CD4-positive, alpha-beta T cell treated with Interleukin-1 beta for 1 hour (primary cell): Measurements from ENCODE around the gene ELL.

Experiments used
- DNase-seq, 2 donors: peaks; one replicate each; pipeline ENCODE4 v3.0.0-alpha.2; 2020 to 2022

ELL gene

GRCh38 chr19:18466354-18466753 is 55.5 kb downstream of the ELL start:
- DNase-seq, result no peak

DNA sequence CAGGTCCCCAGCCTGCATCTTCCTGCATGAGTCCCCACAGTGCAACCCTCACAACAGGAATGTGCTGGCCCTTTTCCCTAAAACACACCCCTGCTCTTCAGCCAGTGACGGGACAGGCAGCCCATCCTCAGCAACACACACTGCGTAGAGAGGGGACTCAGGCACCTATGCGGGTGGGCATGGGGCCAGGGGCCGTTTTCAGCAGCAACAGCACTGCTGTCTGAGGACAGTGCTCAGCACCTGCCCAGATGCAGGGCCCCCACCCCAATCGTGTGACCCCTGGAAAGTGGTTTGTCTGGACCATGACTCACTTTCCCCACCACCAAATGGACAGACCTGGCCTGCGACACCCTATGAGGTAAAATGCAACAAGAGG is 55.9 kb downstream of the ELL start:
- DNase-seq, result no peak

DNA sequence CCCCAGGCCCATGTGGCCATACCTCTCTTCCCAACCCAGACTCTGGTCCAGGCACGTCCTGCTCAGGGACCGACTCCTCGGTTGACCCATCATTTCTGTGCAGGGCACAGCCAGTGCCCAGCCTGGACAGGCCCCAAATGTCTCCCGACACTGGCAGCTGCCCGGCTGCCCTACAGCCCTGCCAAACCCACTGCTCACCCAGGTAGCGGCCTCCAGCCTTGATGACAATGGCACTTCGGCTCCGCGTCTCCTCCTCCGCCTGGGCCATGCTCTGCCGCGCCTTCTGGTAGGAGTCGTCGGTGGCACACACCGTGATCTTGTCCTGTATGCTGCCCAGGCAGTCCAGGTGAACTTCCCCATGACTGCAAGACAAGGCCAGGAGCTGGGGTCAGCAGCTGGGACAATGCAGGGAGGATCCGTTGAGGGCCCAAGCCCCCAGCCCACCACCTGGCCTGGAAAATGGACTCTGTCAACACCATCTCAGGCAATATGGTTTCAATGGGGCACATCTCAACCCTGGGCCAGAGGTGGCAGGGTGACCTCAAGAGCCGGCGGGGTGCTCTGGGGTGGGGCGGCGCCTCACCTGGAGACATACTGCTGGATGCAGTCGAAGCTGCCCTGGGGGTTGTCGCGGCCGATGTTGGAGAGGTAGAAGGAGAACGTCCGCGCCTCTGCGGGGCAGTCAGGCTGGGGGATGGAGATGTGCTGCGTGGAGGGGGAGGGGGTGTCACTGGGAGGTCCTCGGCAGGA is 56.5 kb downstream of the ELL start:
- DNase-seq, result no peak

DNA sequence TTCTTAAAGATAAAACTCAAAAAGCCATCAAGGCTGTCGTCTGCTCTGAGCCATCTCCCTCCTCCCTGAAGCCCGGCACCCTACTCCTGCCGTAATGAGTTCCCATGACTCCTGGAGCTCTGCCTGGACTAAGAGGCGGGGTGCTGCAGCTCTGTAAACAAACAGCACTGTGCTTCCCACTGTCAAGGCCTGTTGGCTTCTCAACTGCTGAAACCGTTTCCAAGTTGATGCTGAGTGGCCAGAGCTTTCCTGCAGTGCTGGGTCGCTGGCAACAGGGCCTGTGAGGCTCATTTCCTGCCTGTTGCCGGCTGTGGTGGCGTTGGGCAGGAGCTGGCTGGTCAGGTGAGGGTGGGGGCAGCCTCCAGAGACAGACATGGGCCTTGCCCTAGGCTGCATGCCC is 57.2 kb downstream of the ELL start:
- DNase-seq, result no peak

GRCh38 chr19:18461471-18461870 is 60.4 kb downstream of the ELL start:
- DNase-seq, result no peak

GRCh38 chr19:18460900-18461299 is 61.0 kb downstream of the ELL start:
- DNase-seq, result no peak

DNA sequence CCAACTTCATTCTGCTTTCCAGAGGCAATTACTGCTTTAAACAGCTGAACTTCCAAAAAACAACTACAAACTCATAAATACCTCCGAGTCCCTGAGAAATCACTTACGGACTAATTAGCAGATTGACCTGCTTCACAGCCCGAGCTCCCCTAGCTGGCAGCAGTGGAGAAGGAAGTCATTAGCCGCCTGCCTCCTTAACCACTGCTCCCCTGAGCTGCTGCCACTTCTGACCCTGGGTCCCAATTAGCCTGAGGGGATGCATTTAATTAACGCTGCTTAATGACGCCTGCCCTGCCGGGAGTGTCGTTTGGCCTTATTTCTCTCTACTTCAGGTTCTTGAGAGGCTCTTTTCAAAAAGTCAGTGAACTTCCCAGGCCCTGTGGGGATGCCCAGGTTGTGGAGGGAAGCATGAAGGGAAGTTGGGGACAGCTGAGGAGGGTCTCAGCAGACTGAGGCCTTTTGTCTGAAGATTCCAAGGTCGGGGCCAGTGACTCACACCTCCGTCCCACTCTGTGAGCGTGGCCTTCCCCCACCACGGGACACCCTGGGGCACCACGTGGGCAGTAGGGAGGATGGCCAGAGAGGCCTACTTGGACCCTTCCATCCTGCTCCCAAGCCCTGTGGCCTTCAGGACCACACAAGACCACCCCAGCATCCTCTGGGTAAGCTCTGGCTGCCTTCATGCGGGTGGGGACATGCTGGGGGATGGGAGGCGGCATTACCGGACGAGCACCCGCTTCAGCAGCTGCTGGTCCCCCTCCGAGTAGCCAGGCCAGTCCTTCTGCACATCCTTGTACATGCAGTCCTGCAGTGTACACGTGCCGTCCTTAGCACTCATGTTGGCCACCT is 64.2 kb downstream of the ELL start:
- DNase-seq, result no peak

DNA sequence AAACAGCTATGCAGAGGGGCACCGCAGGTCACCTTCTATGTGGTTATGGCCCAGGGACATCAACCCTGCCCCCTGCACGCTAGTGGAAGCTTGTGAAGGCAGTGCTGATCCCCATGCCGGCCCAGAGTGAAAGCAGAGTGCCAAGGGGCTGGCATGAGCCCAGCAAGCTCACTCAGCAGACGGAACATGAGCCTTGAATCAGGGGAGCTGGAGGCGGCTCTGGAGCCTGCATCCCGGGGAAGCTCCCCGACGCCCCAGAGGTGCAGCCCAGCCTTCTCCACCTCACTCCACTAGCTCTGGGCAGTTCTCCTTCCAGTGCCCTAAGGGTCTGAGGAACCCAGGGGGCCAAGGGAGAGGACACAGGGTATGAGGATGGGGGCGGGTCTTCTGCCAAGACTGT is 64.9 kb downstream of the ELL start:
- DNase-seq, result no peak

GRCh38 chr19:18456279-18456678 is 65.6 kb downstream of the ELL start:
- DNase-seq, result no peak

DNA sequence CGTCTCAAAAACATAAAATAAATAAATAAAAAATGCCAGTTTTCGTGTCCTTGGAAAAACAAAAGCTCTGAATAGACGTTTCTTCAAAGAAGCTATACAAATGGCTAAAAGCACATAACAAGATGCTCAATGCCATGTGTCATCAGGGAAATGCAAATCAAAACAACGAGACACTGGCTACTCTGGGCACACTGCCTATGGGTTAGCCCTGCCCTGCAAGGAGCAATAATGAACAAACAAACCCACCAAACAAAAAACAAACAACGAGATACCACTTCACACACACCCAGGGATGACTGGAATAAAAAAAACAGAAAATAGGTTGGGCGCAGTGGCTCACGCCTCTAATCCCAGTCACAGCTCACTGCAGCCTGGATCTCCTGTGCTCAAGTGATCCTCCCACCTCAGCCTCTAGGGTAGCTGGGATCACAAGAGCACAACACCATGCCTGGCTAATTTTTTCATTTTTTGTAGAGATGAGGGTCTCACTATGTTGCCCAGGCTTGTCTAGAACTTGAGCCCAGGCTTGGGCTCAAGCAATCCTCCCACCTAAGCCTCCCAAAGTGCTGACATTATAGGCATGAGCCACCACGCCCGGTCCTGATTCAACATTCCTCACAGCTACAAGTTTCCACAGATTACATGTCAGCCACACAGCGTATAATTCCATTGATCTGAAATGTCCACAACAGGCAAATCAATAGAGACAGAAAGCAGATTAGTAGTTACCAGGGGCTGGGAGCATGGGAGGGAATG is 68.4 kb downstream of the ELL start:
- no peak for DNase-seq

GRCh38 chr19:18452386-18452785 is 69.5 kb downstream of the ELL start:
- DNase-seq, result no peak

DNA sequence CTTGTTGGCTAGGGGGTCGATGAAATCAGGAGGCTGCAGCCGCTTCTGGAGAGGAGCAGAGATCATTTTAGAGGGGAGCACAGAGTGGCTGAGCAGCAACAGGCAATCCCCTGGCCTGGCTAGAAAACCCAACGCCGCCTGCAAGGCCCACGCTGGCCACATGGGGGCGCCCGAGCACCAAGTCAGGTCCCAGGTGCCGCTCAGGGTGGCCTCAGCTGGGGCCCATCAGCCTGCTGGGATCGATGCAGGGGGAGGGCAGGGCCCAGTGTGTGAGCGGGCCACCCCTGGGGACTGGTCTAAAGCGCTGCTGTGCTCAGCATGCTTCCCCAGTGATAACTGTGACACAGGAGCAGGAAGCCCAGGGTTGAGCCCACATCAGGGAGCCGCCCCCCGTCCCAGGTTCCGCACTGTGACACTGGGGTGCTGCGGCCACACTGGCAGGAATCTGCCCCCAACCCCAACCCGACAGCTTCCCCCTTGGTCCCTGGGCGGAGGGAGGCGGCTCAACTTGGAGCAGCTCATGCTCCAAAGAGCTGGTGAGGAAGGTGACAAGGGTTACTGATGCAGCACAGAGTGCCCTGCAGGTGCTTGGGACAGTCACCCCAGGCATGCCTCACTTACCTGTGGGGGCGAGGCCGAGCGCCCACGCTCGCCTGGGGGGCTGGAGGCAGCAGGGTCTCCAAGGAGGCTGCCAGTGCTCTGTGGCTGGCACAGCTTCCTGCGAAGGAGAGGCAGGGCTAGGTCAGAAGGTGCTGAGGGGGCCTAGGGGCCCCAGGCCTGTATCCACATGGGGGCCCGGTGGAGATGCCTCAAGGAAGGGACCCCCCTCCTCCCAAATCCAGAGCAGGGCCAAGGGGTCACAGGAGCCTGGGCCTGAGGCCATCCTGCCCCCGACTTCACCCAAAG is 70.7 kb downstream of the ELL start:
- peak; percentile 82 to 89 for DNase-seq

DNA sequence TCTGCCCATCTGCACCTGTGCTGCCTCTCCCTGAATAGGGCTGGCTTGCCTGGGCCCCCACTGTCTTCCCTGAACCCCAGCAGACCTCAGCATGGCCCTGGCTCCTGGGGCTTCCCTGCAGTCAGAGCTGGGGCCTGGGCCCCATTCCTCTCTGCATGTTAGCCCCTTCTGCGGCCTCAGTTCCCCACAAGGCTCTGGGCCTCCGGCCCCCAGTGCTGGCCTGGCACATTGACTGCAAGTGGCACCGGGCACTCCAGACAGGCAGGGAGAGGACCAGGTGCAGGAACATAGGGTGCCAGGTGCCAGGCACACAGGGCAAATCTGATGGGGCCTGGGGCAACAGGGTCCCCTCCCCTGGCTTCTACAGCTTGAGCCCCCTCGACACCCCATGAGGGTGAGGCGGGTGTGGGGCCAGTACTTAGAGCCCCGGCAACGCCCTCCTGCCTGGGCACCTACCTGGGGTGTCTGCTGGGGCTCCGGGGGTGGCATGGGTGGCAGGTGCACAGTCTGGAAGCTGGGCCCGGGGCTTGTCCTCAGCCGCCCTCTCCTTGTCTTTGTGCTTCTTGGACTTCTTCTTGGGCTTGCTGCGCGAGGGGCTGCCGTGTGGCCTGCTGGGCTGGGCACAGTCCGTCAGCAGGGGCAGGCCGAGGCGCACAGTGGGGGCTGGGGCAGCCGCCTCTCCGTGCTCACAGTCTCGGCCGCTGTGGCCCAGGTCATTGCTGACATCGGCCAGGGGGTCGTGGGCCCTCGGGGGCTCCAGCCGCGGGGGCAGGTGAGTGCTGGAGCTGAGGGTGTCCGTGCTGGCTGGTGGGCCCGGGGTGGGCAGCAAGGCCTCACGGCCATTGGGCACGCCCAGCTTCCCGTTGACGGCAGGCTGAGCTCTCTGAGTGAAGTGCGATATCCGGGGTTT is 71.6 kb downstream of the ELL start:
- DNase-seq, result no peak

DNA sequence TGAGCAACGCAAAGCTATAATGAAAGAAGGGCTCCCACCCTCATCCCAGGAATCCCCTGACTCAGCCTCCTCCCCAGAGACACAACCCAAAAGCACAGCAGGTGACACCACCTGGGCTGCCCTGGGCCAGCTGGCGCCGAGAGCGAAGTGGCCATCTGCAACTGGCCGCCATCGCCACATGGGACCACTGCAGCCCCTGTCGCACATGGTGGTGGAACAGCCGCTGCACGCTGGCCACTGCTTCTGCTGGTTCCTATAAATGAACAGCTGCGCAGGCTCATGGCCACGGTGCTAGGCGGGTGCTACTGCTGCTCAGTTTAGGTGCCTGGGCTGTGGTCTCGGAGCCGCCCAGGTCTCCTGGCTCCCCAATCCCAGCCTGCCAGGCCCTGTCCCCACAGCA is 72.3 kb downstream of the ELL start:
- no peak for DNase-seq

GRCh38 chr19:18446811-18447359 is 75.0 kb downstream of the ELL start:
- DNase-seq, result no peak

DNA sequence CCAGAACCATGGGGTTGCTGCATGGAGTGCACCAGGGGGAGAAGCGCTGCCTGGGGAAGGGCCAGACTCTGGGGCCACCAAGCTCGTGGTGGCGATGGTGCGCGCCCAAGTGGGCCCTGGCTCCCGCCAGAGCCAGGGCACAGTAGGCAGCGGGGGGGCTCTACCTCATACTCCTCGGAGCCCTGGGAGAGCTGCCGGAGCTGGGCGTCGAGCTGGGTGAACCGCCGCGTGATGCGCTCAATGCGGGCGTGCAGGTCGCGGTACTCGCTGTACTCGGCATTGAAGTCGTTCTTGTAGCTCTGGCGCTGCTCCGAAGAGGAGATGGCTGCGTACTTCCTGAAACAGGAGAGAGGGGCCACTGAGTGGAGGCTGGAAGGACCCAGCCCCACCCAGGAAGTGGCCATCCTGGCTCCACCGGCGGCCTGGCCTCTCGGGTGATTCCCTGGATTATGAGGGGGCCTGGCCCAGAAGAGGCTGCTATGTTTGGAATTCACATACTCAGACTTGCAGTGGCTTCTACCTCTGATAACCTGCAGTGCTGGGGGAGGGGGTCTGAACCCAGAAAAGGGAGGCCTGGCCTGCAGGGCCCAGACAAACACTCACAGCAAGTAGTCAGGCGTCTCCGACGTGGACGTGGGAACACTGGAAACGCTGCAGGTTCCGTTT is 75.6 kb downstream of the ELL start:
- DNase-seq, result no peak

DNA sequence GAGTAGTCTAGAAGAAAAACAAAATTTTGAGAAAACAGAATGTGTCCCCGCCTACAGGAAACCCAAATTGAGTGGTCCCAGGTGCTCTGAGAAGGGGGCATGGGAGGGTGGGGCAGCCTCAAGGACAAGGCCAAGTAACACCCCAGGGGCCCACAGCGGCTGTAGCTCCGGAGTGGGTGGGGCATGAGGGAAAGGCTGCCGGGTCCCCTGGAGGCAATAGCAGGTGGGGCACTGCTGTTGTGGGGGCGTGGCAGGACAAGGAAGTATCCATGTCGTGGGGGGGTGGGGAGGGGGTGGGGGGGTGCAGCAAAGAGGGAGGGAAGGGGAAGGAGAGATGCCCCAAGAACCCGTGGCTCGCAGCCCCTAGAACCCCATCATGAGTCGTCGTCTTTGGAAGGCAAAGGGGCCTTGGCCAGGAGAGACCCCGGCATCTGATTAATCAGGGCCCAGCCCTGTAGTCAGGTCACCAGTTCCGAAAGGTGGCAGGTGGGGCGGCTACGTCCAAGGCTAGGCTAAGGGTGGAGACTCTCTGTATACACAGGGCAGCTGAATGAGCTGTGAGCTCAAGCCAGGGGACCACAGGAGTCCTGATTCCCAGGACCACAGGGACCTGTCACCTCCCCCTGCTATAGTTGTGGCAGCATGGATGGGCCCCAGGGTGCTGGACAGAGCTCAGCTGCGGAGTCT is 76.5 kb downstream of the ELL start:
- DNase-seq, result no peak

- no peak for DNase-seq
These were observed 77.4 kb downstream of the ELL start for GRCh38 chr19:18444513-18444912.

DNA sequence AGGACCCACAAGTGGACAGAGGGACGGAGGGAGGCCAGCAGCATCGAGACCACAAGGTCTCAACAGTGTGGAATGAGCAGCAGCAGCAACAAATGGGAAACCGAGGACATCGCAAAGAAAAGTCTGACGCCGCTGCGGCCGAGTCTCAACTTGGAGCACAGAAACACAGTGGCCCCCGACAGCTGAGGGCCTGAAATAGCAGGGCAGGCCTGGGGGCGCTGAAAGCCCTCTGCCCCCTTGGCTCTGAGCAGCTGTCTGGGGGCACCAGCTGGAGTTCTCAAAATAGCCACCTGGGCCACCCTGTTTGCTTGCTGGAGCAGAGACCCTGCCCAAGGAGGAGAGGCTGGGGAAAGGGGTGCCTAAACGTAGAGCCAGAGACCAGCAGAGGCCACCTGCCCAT is 78.0 kb downstream of the ELL start:
- no peak for DNase-seq

GRCh38 chr19:18443406-18443805 is 78.5 kb downstream of the ELL start:
- no peak for DNase-seq
